Tibial artery (tissue), 4 donors: ENCODE measurements around the gene KYAT1.
A peak's percentile ranks its signal among the peaks of the same experiment; 100 is the strongest.
"Not testable (repeated sequence)": the region's sequence is repeated elsewhere in the genome, so short reads cannot be mapped to it uniquely, and the experiment has no call there.

Experiments
- DNase-seq, 2 donors: peaks; one replicate each; pipeline ENCODE4 v3.0.0-alpha.2; 2019
- H3K27ac ChIP-seq, 2 donors: fragments of 200-600 bp; sonication (generic) in 1 of 2; 1 replicate in 1 of 2; 2 replicates in 1 of 2; pipeline ENCODE4 v1.5.1; 2018 to 2019; ENCODE audit warnings: mild to moderate bottlenecking in 1 of 2
- H3K27me3 ChIP-seq, 2 donors: fragments of 200-600 bp; sonication (generic) in 1 of 2; one replicate each; pipeline versions ENCODE4 v1.5.1 to v1.6.0; 2016 to 2019
- H3K36me3 ChIP-seq, 3 donors: fragments of 200-600 bp; sonication (generic) in 2 of 3; one replicate each; pipeline ENCODE4 v1.5.1; 2016 to 2019; ENCODE audit warnings: mild to moderate bottlenecking in 2 of 3
- H3K4me1 ChIP-seq, 4 donors: fragments of 200-600 bp; sonication (generic) in 2 of 4; 1 replicate in 3 of 4; 2 replicates in 1 of 4; pipeline ENCODE4 v1.5.1; 2016 to 2019
- H3K4me3 ChIP-seq, 2 donors: fragments of 200-600 bp; sonication (generic) in 1 of 2; 1 replicate in 1 of 2; 2 replicates in 1 of 2; pipeline ENCODE4 v1.5.1; 2018 to 2019; ENCODE audit warnings: mild to moderate bottlenecking in 2 of 2
- H3K9me3 ChIP-seq, 3 donors: fragments of 200-600 bp; sonication (generic) in 1 of 3; one replicate each; pipeline ENCODE4 v1.5.1; 2016 to 2019
- CTCF ChIP-seq, 2 experiments: fragments of 200-600 bp in 1 of 2; fragments of 450-650 bp in 1 of 2; IDR thresholded peaks; one replicate each; pipeline ENCODE4 v1.5.1; 2017 to 2019; ENCODE audit warnings: antibody characterized with exemption in 2 of 2, mild to moderate bottlenecking in 1 of 2, moderate library complexity in 1 of 2
- intact Hi-C: fragments of 100-400 bp; cut with DNase I; formaldehyde crosslinking; loops from one replicate; pipeline ENCODE4 v1.15.0; 2023; ENCODE audit warnings: low total_unique reads

The KYAT1 gene

GRCh38 chr9:128863647-128864046, 18.1 kb downstream of the KYAT1 start:
- H3K4me1 ChIP-seq: peaks cover 0 to 36% (median 23%) of the 10 kb centered on the region in 4 donors
- H3K4me3 ChIP-seq: no peak overlapping the region
- intact Hi-C loops: loop anchor here (2.0 kb wide), 1 partner anchor 65 kb away; no protein-coding TSS in a partner anchor
- TF ChIP-seq CTCF (IDR thresholded peaks at IDR 0.05): peak; percentile 93 to 96
- no peaks in the 10 kb centered on the region for H3K36me3 ChIP-seq
- peak; percentile 51 to 84 for DNase-seq
- H3K9me3 ChIP-seq: no peaks in the 10 kb centered on the region
- H3K27ac ChIP-seq: peak overlapping the region; percentile 2 to 18
- H3K27me3 ChIP-seq: no peaks in the 10 kb centered on the region

GRCh38 chr9:128862401-128862851, 19.3 kb downstream of the KYAT1 start:
- DNase-seq: peak in 1 of 2 donors; percentile 77
- intact Hi-C loops: loop anchor here (2.0 kb wide), 1 partner anchor 66 kb away; no protein-coding TSS in a partner anchor
- H3K27me3 ChIP-seq: no peaks in the 10 kb centered on the region
- no peak overlapping the region for H3K4me3 ChIP-seq
- no peaks in the 10 kb centered on the region for H3K9me3 ChIP-seq
- H3K4me1 ChIP-seq: peaks cover 0 to 36% (median 23%) of the 10 kb centered on the region in 4 donors
- peak overlapping the region; percentile 67 to 72 for H3K27ac ChIP-seq
- TF ChIP-seq CTCF (IDR thresholded peaks at IDR 0.05): no peak
- no peaks in the 10 kb centered on the region for H3K36me3 ChIP-seq

- H3K27me3 ChIP-seq: no peaks in the 10 kb centered on the region
- peak overlapping the region; percentile 67 to 72 for H3K27ac ChIP-seq
- no peaks in the 10 kb centered on the region for H3K9me3 ChIP-seq
- H3K36me3 ChIP-seq: no peaks in the 10 kb centered on the region
- intact Hi-C loops: no loop called here
- H3K4me1 ChIP-seq: peaks cover 0 to 36% (median 23%) of the 10 kb centered on the region in 4 donors
- DNase-seq: no peak
- TF ChIP-seq CTCF (IDR thresholded peaks at IDR 0.05): no peak
- no peak overlapping the region for H3K4me3 ChIP-seq
Observed at GRCh38 chr9:128861501-128861900, 20.2 kb downstream of the KYAT1 start.

- DNase-seq: no peak
- intact Hi-C loops: no loop called here
- Histone ChIP-seq H3K4me1 (peaks cover 0 to 36% (median 23%) of the 10 kb centered on the region in 4 donors), H3K4me3 (no peak overlapping the region), H3K36me3 (no peaks in the 10 kb centered on the region), H3K27me3 (no peaks in the 10 kb centered on the region), H3K27ac (no peak overlapping the region), H3K9me3 (no peaks in the 10 kb centered on the region)
- no peak for TF ChIP-seq CTCF (IDR thresholded peaks at IDR 0.05)
Observed at GRCh38 chr9:128860937-128861336, 20.8 kb downstream of the KYAT1 start.

GRCh38 chr9:128858476-128858875, 23.3 kb downstream of the KYAT1 start:
- H3K27me3 ChIP-seq, H3K9me3 ChIP-seq, DNase-seq, H3K27ac ChIP-seq, H3K36me3 ChIP-seq, H3K4me3 ChIP-seq: not testable (repeated sequence)
- intact Hi-C loops: loop anchor here (10.0 kb wide), 1 partner anchor 166 kb away; the partner anchor contains the start of gene SH3GLB2
- peaks cover 0 to 31% (median 19%) of the 10 kb centered on the region in 4 donors for H3K4me1 ChIP-seq

- H3K9me3 ChIP-seq, H3K27ac ChIP-seq, H3K4me3 ChIP-seq, H3K4me1 ChIP-seq, DNase-seq, H3K36me3 ChIP-seq, H3K27me3 ChIP-seq: not testable (repeated sequence)
- intact Hi-C loops: loop anchor here (10.0 kb wide), 1 partner anchor 170 kb away; the partner anchor contains the start of gene SH3GLB2
Observed at GRCh38 chr9:128854454-128854853, 27.3 kb downstream of the KYAT1 start.

- intact Hi-C loops: loop anchor here (10.0 kb wide), 1 partner anchor 172 kb away; the partner anchor contains the start of gene SH3GLB2
- not testable (repeated sequence) for H3K27me3 ChIP-seq, H3K9me3 ChIP-seq, H3K36me3 ChIP-seq, H3K4me1 ChIP-seq, DNase-seq, H3K4me3 ChIP-seq, H3K27ac ChIP-seq
Observed at GRCh38 chr9:128852646-128853045, 29.1 kb downstream of the KYAT1 start.
